ENCODE data around the gene SRSF4. TPM values are rescaled to one million over a fixed set of nuclear protein-coding genes. Genes with fewer than 3 reads are reported as not detected.

SRSF4 gene
- total and polyA plus RNA-seq, 2 of the 8 experiments (the other 6 are each of a cell fraction or from before 2014, with no cell fraction given) = 34.9 to 86.5 TPM

DNA sequence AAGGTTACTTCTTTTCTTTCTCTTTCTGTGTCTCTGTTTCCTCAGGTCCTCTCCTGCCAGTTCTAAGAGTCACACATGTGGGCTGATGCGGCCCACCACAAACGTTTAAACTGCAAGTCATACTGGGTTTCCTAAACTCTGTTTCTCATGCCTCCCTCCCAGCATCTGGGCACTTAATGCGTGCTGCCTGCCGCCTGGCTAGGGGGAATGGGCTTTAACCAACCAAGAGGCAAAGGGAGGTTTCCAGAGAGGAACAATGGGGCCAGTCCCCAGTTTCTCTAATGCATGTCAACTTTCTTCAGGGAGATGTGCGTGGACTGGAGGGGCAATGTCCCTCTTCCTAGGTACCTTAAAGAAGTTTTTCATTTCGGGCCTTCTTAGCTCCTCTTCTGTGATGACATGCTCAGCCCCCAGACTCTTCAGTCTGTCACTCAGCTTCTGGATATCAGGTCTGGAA, 19.9 kb upstream of the SRSF4 start:
- WGBS, 2 experiments (ENCODE audit: extremely low coverage in 1 of 2, insufficient coverage in 1 of 2, insufficient read length in 1 of 2, insufficient replicate concordance in 2 of 2, low coverage in 1 of 2, low lambda C conversion rate in 2 of 2, missing lambda C conversion rate in 1 of 2) = 91% methylated on average over 6 of the region's 6 CpGs; no CpG with 5 or more reads in 1 of the 2 experiments
- CTCF ChIA-PET (ENCODE audit: partially characterized antibody) = interaction anchor here (0.7 to 5.3 kb wide), 33 partner anchors 9 to 327 kb away, joined by 3 to 20 read pairs (median 5); partner anchors contain the start of genes SRSF4 and TMEM200B
- TF ChIP-seq HDAC2 (IDR thresholded peaks at IDR 0.05; ENCODE audit: borderline replicate concordance in 1 of 2, low read depth in 2 of 2, low read length in 2 of 2) = no peak
- no peak for TF ChIP-seq SIRT6 (IDR thresholded peaks at IDR 0.05; ENCODE audit: low read length)
- no peak for TF ChIP-seq SP4 (IDR thresholded peaks at IDR 0.05; ENCODE audit: low read length)
- TF ChIP-seq CTCF (IDR thresholded peaks at IDR 0.05; ENCODE audit: control extremely low read depth in 1 of 3, insufficient read depth in 1 of 3, low read depth in 1 of 3, low read length in 3 of 3) = no peak
- TF ChIP-seq USF2 (IDR thresholded peaks at IDR 0.05; ENCODE audit: low read length) = no peak
- no peak for TF ChIP-seq BACH1 (IDR thresholded peaks at IDR 0.05; ENCODE audit: low read length)
- no peak for TF ChIP-seq JUN (IDR thresholded peaks at IDR 0.05; ENCODE audit: low read depth, low read length)
- no peak for TF ChIP-seq CEBPB (IDR thresholded peaks at IDR 0.05; ENCODE audit: low read depth, low read length)
- no peak for TF ChIP-seq BRCA1 (IDR thresholded peaks at IDR 0.05; ENCODE audit: low read depth, low read length)
- TF ChIP-seq SIX5 (IDR thresholded peaks at IDR 0.05; ENCODE audit: low read depth, low read length) = no peak
- TF ChIP-seq CREB1 (IDR thresholded peaks at IDR 0.05) = no peak

More for the DNA sequence above, 19.9 kb upstream of the SRSF4 start:
- no peak overlapping the region for H3K23ac ChIP-seq (ENCODE audit: insufficient read length)
- H2BK15ac ChIP-seq (ENCODE audit: low read length) = no peak overlapping the region
- H3K9ac ChIP-seq (replicated peaks in 1 of 4; ENCODE audit: extremely low read depth in 1 of 4, low read depth in 3 of 4, low read length in 3 of 4) = no peak overlapping the region
- H3K56ac ChIP-seq (replicated peaks; ENCODE audit: insufficient read length, low read depth, low read length) = no peak overlapping the region
- H3K14ac ChIP-seq (ENCODE audit: insufficient read length) = no peak overlapping the region
- peak overlapping the region; percentile 19; the same call in 1 of the 2 replicates for H2BK5ac ChIP-seq (ENCODE audit: low read depth, low read length)
- H3K4me1 ChIP-seq (replicated peaks in 1 of 4; ENCODE audit: control insufficient read depth in 3 of 4, insufficient read depth in 4 of 4, low read length in 3 of 4) = peaks cover 0 to 6% (median 2%) of the 10 kb centered on the region in 4 experiments; a peak in 2 of 7 replicates
- no peaks in the 10 kb centered on the region for H3K79me2 ChIP-seq (ENCODE audit: control insufficient read depth in 1 of 2, insufficient read depth in 2 of 2, low read length in 2 of 2)
- H3K4ac ChIP-seq (replicated peaks; ENCODE audit: insufficient read length, low read depth, low read length) = no peak overlapping the region
- DNase-seq (ENCODE audit: low read depth in 1 of 2, low spot score in 2 of 2) (no peak), FAIRE-seq (no peak)
- H2BK12ac ChIP-seq (ENCODE audit: low read depth, low read length) = no peak overlapping the region
- no peaks in the 10 kb centered on the region for H3K23me2 ChIP-seq (ENCODE audit: low read depth, low read length)
- no peaks in the 10 kb centered on the region for H3K27me3 ChIP-seq (replicated peaks in 1 of 4; ENCODE audit: control insufficient read depth in 3 of 4, extremely low read depth in 1 of 4, insufficient read depth in 3 of 4, low read length in 3 of 4)
- H2AK5ac ChIP-seq (ENCODE audit: low read depth, low read length) = no peak overlapping the region
- no peak overlapping the region for H4K5ac ChIP-seq (ENCODE audit: insufficient read length, low read depth, low read length)
- peaks cover 0 to 2% of the 10 kb centered on the region in 2 experiments for H4K20me1 ChIP-seq (replicated peaks in 1 of 2; ENCODE audit: control insufficient read depth in 1 of 2, insufficient read depth in 2 of 2, low read length in 2 of 2)
- H3K4me2 ChIP-seq (ENCODE audit: insufficient read depth in 1 of 2, low read depth in 2 of 2, low read length in 2 of 2) = no peak overlapping the region
- no peak overlapping the region for H2AFZ ChIP-seq (ENCODE audit: low read length)
- H3K18ac ChIP-seq (ENCODE audit: extremely low read depth, low read length) = no peak overlapping the region
- H2BK20ac ChIP-seq (ENCODE audit: low read length) = no peak overlapping the region
- peaks cover 2 to 31% (median 21%) of the 10 kb centered on the region in 4 experiments; a peak in 6 of 8 replicates for H3K36me3 ChIP-seq (ENCODE audit: control insufficient read depth in 2 of 4, insufficient read depth in 4 of 4, low read length in 3 of 4)
- H3K79me1 ChIP-seq (ENCODE audit: low read depth, low read length) = no peaks in the 10 kb centered on the region
- H4K8ac ChIP-seq (ENCODE audit: extremely low read depth, insufficient read depth, low read length) = no peak overlapping the region
- POLR2A ChIA-PET (ENCODE audit: partially characterized antibody) = interaction anchor here (0.7 to 1.7 kb wide), 4 partner anchors 20 to 77 kb away, joined by 3 to 6 read pairs (median 4); partner anchors contain the start of gene SRSF4
- H3K9me3 ChIP-seq (ENCODE audit: insufficient read depth in 2 of 2, low read depth in 1 of 2, low read length in 1 of 2) = no peaks in the 10 kb centered on the region
- no peak overlapping the region for H2BK120ac ChIP-seq (replicated peaks; ENCODE audit: low read depth, low read length)
- H4K91ac ChIP-seq (replicated peaks; ENCODE audit: insufficient read length, low read length) = no peak overlapping the region
- no peak overlapping the region for H3K27ac ChIP-seq (ENCODE audit: low read depth, low read length)
- no peak overlapping the region for H3K4me3 ChIP-seq (ENCODE audit: extremely low read depth in 1 of 4, insufficient read depth in 2 of 4, low read depth in 3 of 4, low read length in 4 of 4)

All from H1 (cell line).